Activated T-cell treated with anti-CD3 and anti-CD28 coated beads for 4 hours (primary cell): Measurements from ENCODE around the gene ALOX15B.

Source experiments
- DNase-seq: peaks from one replicate; pipeline ENCODE4 v3.0.0-alpha.2; 2020

Gene ALOX15B

GRCh38 chr17:8081876-8082275, 43.0 kb downstream of the ALOX15B start:
- no peak for DNase-seq

- no peak for DNase-seq
Observed at GRCh38 chr17:8082292-8082691, 43.4 kb downstream of the ALOX15B start.

GRCh38 chr17:8084250-8084649, 45.4 kb downstream of the ALOX15B start:
- DNase-seq, result no peak

- DNase-seq, result no peak
Observed at GRCh38 chr17:8087075-8087951, 48.5 kb downstream of the ALOX15B start, which contains the start of gene ALOX12B. Gene ALOX12B (minus strand): TSS chr17:8087716. CDS start chr17:8087442, 274 bp downstream.

DNA sequence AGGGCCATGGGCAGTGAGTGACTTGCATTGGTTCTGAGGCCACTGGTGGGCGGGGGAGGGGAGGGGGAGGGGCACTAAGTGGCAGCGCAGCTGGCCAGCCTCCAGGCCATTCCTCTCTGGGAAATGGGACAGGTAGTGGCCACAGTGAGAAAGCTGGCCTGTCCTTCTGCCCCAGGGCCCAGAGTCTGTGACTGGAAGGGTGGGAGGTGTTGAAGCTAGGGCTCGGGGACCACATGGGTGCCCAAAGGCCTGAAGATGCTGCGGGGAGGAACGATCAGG, 49.0 kb downstream of the ALOX15B start:
- no peak for DNase-seq

DNA sequence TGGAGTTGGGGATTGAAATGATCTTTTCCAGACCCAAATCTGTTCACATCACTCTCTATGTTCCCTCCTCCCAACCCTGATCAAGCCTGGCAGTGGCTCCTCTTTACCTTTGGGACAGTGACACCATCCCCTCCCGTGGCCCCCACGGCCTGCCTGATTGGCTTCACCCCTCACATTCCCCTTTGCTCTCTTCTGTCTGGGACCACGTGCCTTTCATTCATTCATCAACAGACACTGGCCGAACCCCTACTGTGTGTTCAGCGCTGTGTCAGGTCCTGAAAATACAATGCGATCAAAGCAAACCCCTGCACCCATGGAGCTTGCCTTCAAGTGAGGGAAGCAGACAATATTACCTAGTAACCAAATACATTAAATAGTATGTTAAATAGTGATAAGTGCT, 50.9 kb downstream of the ALOX15B start:
- no peak for DNase-seq

- no peak for DNase-seq
Observed at GRCh38 chr17:8091033-8091687, 52.3 kb downstream of the ALOX15B start.

DNA sequence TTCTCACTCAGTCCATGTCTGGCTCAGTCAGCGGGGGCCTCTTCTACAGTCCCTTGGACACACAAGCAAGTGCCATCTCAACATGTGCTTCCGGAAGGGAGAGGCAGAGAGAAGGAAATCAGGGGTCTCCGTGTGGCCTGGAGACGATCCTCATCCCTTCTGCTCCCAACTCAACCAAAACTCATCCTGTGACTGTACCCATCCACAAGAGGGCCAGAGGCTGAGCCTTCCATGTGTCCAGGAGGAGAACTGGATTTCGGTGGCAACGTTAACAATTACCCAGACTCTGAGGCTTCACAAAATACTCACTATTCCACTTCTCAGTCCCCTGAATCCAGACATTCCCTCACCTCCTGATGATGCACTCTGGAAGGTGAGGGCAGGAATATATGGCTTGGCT, 56.5 kb downstream of the ALOX15B start:
- DNase-seq, result no peak

DNA sequence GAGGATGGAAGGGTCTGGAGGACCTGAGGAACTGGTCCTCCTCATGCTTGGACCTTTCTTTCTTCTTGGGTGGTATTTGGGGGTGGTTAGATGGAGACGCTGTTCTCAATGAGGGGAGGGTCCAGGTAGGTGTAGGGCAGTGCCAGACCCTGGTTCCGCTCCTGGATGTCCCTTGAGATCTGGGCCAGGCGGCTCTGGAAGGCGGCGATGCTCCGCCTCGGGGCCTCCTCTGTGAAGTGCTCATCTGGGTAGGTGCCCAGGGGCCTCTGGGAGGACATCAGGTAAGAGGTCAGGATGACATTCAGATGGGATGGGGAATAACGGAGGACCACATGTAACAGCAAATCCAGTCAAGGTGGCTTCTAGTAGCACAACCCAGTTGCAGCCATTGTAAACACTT, 57.7 kb downstream of the ALOX15B start:
- no peak for DNase-seq
